Stimulated activated CD4-positive, alpha-beta T cell treated with anti-CD3 and anti-CD28 coated beads, Interleukin-4, amount 100 ng/mL, for 1 hour (primary cell): ENCODE results near the gene STXBP1.
"Not testable (repeated sequence)": the region's sequence is repeated elsewhere in the genome, so short reads cannot be mapped to it uniquely, and the experiment has no call there.

Experiments
- DNase-seq: peaks from one replicate; pipeline ENCODE4 v3.0.0-alpha.2; 2020

The STXBP1 gene

GRCh38 chr9:127621339-127621970, 9.4 kb downstream of the STXBP1 start:
- DNase-seq: not testable (repeated sequence)

DNA sequence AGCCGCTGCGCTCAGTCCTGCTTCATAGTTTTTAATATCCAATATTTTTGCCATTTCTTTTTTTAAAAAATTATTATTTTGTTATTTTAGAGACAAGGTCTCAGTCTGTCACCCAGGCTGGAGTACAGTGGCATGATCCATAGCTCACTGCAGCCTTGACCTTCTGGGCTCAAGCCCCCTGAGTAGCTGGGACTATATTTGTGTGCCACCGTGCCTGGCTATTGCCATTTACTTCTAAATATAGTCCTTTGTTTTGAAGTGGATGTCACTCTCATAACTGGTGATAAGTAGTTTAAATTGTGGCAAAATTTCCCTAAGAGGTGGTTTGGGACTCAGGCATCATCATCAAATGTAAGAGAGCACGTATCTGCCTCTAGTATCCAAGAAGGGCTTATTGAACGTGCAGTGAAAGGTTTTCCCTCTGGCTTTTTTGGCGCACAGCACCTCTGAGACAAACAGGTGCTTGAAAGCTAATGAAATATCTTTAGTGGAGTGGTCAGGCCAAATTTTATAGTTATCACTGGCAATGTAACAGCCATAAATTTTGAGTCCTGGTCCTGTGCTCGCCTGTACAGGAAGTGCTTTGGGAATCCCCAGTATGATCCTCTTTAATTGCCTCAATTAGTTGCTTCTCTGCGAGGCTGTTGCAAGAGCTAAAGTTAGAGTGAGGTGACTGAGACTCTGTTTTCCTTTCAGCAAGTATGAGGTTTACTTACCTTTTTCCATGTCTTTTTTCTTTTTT, 14.8 kb downstream of the STXBP1 start:
- no peak for DNase-seq

DNA sequence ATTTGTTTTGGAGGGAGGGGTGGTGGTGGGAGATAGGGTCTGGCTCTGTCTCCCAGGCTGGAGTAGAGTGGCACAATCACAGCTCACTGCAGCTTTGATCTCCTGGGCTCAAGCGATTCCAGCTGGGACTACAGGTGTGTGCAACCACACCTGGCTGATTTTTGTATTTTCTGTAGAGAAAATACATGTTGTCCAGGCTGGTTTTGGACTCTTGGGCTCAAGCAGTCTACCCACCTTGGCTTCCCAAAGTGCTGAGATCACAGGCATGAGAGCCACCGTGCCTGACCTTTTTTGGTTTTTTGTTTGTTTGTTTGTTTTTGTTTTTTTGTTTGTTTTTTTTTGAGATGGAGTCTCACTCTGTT, 15.4 kb downstream of the STXBP1 start:
- DNase-seq: no peak

GRCh38 chr9:127628758-127629467, 16.8 kb downstream of the STXBP1 start:
- DNase-seq: no peak

DNA sequence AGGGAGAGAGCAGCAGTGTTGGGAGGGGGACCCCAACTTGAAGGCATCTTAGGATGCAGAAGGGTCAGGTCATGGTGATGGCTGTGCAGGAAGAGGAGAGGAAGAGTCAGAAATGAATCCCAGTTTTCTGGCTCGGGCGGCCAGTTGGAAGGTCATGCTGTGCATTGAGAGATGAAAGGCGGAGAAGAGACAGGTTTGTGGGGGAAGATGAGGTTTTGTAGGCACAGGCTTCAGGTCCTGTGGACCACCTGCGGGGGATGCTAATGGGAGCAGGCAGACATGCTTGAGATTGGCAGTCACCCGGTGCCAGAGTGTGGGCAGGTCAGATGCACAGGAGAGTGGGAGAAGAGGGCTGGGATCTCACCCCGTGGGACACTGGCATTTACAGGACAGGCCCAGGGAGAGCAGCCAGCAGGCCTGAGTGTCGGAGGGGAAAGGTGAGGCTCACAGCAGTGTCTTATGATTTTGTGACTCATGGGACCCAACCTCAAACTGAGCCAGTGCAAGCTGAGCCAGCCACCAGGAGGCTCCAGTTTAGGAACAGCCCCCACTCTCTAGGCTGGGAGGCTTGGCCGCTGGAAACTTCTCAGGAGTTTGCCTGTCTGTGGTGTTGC, 17.5 kb downstream of the STXBP1 start:
- no peak for DNase-seq

DNA sequence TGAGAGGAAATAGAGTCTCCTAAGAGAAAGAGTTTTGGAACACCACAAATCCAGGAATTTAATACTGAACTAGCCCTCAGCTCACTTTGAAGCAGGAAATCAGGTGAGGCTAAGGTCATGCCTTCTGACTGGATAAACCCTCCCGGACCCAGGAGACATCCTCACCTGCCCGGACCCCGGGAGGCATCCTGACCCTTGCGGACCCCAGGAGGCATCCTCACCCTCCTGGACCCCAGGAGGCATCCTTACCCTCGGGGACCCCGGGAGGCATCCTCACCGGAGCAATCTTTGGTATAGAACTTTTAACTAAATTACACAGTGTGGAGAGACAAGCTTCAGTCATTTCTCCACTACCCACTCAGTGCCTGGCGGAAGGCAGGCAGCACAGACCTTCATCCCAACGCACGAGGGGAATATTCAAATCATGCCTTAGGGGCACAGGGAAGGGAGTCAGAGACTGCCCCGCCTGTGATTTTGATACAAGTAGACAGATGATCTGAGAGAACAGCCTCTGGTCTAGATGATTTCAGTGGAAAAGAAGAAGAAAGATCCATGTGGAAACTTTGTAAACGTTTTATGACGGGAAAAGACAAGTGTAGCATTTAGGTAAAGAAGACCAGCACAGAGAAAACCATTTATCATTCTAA, 21.3 kb downstream of the STXBP1 start:
- DNase-seq: no peak

- DNase-seq: no peak
Measured at GRCh38 chr9:127634021-127634420, 21.9 kb downstream of the STXBP1 start.

GRCh38 chr9:127634698-127635097, 22.6 kb downstream of the STXBP1 start:
- DNase-seq: no peak

DNA sequence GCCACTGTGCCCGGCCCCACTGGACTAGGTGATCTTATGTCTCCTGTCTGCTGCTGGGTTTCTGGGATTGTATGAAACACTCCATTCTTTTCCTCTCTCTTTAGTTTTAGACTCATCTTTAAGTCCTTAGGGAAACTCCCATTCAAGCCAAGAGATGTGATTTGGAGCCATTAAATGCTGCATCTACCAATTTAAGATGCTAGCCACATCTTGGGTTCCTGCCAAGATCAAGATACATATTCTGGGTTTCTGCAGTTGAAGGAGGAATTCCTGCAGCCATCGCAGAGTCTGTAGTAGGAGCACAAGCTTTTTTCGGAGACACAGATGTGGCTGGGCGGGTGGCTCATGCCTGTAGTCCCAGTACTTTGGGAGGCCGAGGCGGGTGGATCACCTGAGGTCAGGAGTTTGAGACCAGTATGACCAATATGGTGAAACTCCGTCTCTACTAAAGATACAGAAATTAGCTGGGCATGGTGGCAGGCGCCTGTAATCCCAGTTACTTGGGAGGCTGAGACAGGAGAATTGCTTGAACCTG, 23.2 kb downstream of the STXBP1 start:
- no peak for DNase-seq

DNA sequence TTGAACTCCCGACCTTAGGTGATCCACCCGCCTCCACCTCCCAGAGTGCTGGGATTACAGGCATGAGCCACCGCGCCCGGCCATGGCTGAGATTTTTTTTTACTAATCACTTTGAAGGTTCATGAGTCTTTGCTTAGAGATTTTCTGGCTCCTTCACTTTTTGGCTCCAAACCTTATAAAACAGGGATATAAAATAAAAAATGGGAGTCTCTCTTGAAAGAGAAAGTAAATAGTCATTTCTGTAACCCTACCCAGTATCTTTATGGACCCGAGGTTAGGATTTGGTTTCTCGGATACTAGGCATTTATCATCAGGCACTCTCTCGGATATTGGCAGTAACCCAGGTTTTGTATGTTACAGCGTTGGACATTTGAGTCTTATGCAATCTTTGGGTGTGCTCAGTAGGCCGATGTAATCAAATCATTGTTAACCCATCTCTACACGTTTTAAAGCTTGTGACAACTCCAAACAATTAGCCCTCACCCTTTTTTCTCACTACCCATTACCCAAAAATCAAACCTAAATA, 25.3 kb downstream of the STXBP1 start:
- DNase-seq: no peak

GRCh38 chr9:127640908-127641545, 28.9 kb downstream of the STXBP1 start:
- DNase-seq: no peak

GRCh38 chr9:127642082-127642740, 30.1 kb downstream of the STXBP1 start:
- DNase-seq: no peak

DNA sequence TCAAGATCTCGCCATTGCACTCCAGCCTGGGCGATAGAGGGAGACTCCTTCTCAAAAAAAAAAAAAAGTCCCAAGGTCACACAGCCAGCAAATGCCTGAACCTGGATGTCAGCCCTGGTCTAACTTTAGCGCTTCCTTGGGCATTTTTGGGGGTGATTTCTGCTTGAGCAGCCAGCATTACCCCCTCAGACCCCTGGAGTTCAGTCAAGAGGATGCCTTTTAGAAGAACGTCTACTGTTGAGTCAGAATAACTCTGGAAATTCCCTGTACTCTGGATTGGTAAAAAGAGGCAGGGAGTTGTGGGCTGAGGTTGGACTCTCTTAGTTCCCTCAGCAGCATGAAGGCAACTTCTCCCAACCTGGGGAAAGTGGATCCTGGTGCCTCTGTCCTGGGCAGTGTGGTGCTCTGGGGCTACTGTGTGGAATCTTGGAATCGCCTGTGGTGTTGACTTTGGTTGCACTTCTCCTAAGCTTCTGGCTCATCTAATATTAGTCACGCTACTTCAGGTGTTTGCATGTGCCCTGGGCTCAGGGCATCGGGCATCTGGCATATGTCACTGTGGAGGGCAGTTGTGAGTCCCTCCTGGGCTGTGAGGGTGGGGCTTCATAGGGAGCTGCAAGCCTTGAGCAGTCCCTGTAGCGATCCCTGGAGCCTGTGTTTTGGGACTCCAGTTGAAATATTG, 32.2 kb downstream of the STXBP1 start:
- DNase-seq: no peak

- no peak for DNase-seq
Measured at GRCh38 chr9:127644943-127645342, 32.9 kb downstream of the STXBP1 start.

DNA sequence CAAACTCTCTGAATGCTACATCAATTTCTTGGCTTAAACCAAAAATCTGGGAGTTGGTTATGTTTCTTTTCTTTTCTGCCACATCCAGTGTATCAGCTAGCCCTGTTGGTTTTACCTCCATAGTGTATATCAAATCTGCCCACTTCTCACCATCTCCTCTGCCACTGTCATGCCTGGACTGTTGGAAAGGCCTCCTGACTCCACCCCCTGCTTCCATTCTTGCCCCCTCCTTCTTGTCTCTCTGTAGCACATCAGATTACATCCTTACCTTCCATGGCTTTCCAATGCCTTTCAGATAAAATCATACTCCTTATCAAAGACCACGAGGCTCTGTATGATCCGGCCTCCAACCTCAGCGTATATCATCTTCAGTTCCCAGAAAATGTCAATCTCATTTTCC, 35.4 kb downstream of the STXBP1 start:
- no peak for DNase-seq

GRCh38 chr9:127650518-127650917, 38.4 kb downstream of the STXBP1 start:
- no peak for DNase-seq

DNA sequence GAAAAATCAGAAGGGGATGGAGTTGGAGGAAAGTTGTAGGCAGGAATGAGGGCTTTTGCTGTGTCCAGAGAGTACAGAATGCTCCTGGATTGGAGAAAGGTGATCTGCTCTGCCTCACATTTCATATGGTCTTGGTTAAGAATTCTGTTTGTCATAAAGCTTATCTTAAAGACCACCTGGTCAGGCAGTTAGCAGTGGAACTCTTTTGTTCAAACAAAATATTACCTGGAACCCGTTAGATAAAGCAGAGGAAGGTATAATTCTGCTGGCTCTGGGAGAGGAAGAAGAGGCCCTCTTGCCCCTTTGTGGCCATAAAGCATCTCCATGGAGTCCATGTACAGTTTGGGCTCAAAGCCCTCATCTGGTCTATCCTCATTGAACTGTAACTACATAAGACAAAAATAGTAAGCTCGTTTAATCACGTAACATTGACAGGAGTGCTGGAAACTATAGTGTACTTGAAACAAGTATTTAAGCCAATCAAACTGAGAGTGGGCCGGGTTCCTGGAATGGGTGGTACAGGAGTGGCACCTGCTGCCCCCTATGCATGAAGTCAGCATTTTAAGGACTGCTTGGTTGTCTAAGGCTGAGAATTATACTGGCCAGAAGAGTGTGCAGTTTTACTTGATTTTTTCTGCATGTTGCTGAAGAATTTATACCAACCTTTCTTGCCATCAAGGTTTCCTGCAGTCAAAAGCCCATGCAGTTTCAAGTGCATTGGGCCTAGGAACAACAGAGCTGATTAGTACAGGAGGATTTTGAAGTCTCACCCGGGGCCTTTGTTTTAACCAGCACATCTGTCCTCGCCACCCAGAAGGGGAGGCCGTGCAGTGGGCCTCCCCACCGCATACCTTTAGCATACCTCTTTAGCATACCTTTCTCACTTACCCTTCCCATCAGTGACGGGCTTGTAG, 39.9 kb downstream of the STXBP1 start:
- no peak for DNase-seq

- no peak for DNase-seq
Measured at GRCh38 chr9:127652733-127653132, 40.7 kb downstream of the STXBP1 start.

DNA sequence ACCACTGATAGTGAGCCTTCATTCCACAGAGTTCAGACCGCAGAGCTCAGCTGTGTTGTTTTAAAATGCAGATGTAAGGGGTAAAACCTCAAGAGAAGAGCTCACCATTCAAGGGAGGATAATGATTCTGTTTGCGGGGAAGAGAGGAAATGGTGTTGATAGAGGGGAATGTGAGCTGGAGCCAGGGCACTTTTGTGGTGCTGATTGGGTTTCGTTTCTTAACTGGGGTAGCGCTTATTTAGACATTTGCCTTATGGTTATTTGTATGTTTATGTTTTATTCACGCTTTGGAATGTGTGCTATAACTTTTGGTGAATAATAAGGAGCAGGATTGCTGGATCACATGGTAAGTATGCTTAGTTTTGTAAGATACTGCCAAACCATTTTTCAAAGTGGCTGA, 42.5 kb downstream of the STXBP1 start:
- no peak for DNase-seq

GRCh38 chr9:127658428-127658827, 46.4 kb downstream of the STXBP1 start:
- DNase-seq: no peak
